ENCODE results near the gene PKN2. TPM values are rescaled to one million over a fixed set of nuclear protein-coding genes. Genes with fewer than 3 reads are reported as not detected.
A peak's percentile ranks its signal among the peaks of the same experiment; 100 is the strongest.
"Not testable (repeated sequence)": the region's sequence is repeated elsewhere in the genome, so short reads cannot be mapped to it uniquely, and the experiment has no call there.

Gene PKN2
- total RNA-seq, 1 donor from 2014 or later = 23.9 TPM

- no peak overlapping the region for H3K4me3 ChIP-seq (ENCODE audit: low read depth, low read length)
- no peak for DNase-seq (ENCODE audit: low read depth)
- TF ChIP-seq, protein P1, sequence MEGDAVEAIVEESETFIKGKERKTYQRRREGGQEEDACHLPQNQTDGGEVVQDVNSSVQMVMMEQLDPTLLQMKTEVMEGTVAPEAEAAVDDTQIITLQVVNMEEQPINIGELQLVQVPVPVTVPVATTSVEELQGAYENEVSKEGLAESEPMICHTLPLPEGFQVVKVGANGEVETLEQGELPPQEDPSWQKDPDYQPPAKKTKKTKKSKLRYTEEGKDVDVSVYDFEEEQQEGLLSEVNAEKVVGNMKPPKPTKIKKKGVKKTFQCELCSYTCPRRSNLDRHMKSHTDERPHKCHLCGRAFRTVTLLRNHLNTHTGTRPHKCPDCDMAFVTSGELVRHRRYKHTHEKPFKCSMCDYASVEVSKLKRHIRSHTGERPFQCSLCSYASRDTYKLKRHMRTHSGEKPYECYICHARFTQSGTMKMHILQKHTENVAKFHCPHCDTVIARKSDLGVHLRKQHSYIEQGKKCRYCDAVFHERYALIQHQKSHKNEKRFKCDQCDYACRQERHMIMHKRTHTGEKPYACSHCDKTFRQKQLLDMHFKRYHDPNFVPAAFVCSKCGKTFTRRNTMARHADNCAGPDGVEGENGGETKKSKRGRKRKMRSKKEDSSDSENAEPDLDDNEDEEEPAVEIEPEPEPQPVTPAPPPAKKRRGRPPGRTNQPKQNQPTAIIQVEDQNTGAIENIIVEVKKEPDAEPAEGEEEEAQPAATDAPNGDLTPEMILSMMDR (conservative IDR thresholded peaks at IDR 0.05; ENCODE audit: low read depth, low read length) = peak; percentile 57
Measured at GRCh38 chr1:88800382-88801051, 116.4 kb downstream of the PKN2 start.

DNA sequence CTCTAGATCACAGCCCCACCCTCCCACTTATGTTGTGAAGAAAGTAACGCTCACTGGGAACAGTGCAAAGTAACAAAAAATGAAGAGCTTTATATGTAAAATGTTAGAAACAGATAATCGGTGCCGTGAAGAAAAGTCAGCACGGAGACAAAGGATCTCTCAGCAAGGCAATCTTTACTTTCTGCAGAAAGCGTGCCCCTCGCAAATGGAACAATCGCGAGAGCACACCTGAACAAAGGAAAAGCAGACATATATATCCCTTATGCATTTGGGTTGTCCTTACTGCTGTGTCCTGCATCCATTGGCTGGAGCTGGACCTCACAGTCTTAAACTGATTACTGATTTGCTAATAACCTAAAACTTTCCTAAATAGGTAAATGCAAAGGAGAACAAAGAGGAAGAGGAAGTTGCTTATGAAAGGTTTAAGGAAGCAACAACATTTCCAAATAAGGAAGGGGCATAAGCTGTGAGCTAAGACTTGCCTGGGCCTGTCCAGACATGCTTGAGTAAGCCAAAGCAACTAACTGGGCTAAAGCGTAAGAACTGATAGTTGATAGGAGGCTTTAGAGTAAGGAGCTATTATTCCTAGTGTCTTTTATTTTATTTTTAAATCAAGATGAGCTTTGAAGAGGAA lies 117.6 kb downstream of the PKN2 start:
- DNase-seq (ENCODE audit: low read depth) = no peak
- H3K4me3 ChIP-seq (ENCODE audit: low read depth, low read length) = no peak overlapping the region
- TF ChIP-seq, protein P1 (conservative IDR thresholded peaks at IDR 0.05; ENCODE audit: low read depth, low read length) = no peak

GRCh38 chr1:88802404-88802803 lies 118.3 kb downstream of the PKN2 start:
- no peak for DNase-seq (ENCODE audit: low read depth)
- TF ChIP-seq, protein P1 (conservative IDR thresholded peaks at IDR 0.05; ENCODE audit: low read depth, low read length) = no peak
- H3K4me3 ChIP-seq (ENCODE audit: low read depth, low read length) = no peak overlapping the region

DNA sequence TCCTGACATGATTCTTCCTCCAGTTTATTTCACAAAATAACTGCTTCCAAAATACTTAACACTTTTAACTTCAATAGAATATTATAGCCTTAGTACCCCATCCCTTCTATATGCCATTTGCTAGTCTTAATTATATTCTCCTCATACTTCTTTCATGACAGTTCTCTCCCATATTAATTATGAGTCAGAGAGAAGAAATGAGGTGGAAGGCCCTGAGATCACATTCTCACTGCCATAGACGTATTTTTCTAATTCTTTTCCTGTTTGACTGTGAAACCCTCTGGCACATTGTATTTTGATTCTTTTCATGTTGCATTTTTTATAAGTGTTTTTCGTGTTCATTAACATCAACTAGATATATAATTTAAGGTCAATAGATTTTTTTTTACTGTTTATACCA lies 118.9 kb downstream of the PKN2 start:
- H3K4me3 ChIP-seq (ENCODE audit: low read depth, low read length) = no peak overlapping the region
- TF ChIP-seq, protein P1 (conservative IDR thresholded peaks at IDR 0.05; ENCODE audit: low read depth, low read length) = no peak
- no peak for DNase-seq (ENCODE audit: low read depth)

GRCh38 chr1:88803444-88803843 lies 119.4 kb downstream of the PKN2 start:
- TF ChIP-seq, protein P1 (conservative IDR thresholded peaks at IDR 0.05; ENCODE audit: low read depth, low read length) = no peak
- no peak for DNase-seq (ENCODE audit: low read depth)

DNA sequence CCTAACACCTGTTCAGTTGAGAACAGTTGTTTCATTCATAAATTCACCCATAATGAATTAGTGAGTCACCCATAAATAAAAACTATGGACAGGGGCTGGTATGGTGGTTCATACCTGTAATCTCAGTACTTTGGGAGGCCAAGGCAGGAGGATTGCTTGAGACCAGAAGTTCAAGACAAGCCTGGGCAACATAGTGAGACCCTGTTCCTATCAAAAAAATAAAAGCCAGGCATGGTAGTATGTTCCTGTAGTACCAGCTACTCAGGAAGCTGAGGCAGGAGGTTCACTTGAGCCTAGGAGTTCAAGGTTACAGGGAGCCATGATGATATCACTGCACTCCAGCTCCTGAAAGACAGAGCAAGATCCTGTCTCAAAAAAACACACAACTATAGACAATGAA lies 128.3 kb downstream of the PKN2 start:
- no peak overlapping the region for H3K4me3 ChIP-seq (ENCODE audit: low read depth, low read length)
- no peak for DNase-seq (ENCODE audit: low read depth)
- TF ChIP-seq, protein P1 (conservative IDR thresholded peaks at IDR 0.05; ENCODE audit: low read depth, low read length) = no peak

More at GRCh38 chr1:88803444-88803843, 119.4 kb downstream of the PKN2 start:
- no peak overlapping the region for H3K4me3 ChIP-seq (ENCODE audit: low read depth, low read length)

GRCh38 chr1:88813471-88813870 lies 129.4 kb downstream of the PKN2 start:
- TF ChIP-seq, protein P1 (conservative IDR thresholded peaks at IDR 0.05; ENCODE audit: low read depth, low read length) = no peak
- no peak for DNase-seq (ENCODE audit: low read depth)
- no peak overlapping the region for H3K4me3 ChIP-seq (ENCODE audit: low read depth, low read length)

- not testable (repeated sequence) for H3K4me3 ChIP-seq (ENCODE audit: low read depth, low read length); DNase-seq (ENCODE audit: low read depth)
Measured at GRCh38 chr1:88819642-88820041, 135.6 kb downstream of the PKN2 start.

All from epithelial cell of proximal tubule (primary cell).